BE2C (cell line): ENCODE data around the gene OR10G7.

Experiments
- DNase-seq: peaks from one replicate; pipeline ENCODE4 v3.0.0-alpha.2; 2020
- H3K27me3 ChIP-seq: fragments of 250-450 bp; sonication (Bioruptor Pico); 2 replicates; pipeline ENCODE4 v1.5.1; 2020; ENCODE audit warnings: mild to moderate bottlenecking
- H3K36me3 ChIP-seq: fragments of 250-450 bp; sonication (Bioruptor Pico); 2 replicates; pipeline ENCODE4 v1.5.1; 2020; ENCODE audit warnings: mild to moderate bottlenecking
- H3K4me1 ChIP-seq: fragments of 250-450 bp; sonication (Bioruptor Pico); 2 replicates; pipeline ENCODE4 v1.5.1; 2020
- H3K4me3 ChIP-seq: 2 replicates; pipeline ENCODE4 v1.5.1; 2011; ENCODE audit warnings: low read depth, low read length
- H3K9me3 ChIP-seq: fragments of 250-450 bp; sonication (Bioruptor Pico); 2 replicates; pipeline ENCODE4 v1.5.1; 2020
- TF ChIP-seq, protein P1 (sequence below): IDR thresholded peaks from 2 replicates; pipeline ENCODE4 v1.5.1; 2012; ENCODE audit warnings: mild to moderate bottlenecking, low read depth, low read length

OR10G7 gene

GRCh38 chr11:124012697-124013096 lies 28.4 kb downstream of the OR10G7 start, which contains the start of gene OR10G4:
OR10G4 (plus strand) TSS chr11:124012997; CDS start chr11:124015575, 2,578 bp downstream.
- Histone ChIP-seq H3K4me3 (no peak within 1 kb of the TSS), H3K4me1 (no peaks in the 10 kb centered on the region), H3K9me3 (no peaks in the 10 kb centered on the region), H3K36me3 (no peaks in the 10 kb centered on the region), H3K27me3 (no peaks in the 10 kb centered on the region)
- no peak for DNase-seq
- TF ChIP-seq, protein P1, sequence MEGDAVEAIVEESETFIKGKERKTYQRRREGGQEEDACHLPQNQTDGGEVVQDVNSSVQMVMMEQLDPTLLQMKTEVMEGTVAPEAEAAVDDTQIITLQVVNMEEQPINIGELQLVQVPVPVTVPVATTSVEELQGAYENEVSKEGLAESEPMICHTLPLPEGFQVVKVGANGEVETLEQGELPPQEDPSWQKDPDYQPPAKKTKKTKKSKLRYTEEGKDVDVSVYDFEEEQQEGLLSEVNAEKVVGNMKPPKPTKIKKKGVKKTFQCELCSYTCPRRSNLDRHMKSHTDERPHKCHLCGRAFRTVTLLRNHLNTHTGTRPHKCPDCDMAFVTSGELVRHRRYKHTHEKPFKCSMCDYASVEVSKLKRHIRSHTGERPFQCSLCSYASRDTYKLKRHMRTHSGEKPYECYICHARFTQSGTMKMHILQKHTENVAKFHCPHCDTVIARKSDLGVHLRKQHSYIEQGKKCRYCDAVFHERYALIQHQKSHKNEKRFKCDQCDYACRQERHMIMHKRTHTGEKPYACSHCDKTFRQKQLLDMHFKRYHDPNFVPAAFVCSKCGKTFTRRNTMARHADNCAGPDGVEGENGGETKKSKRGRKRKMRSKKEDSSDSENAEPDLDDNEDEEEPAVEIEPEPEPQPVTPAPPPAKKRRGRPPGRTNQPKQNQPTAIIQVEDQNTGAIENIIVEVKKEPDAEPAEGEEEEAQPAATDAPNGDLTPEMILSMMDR = no peak

DNA sequence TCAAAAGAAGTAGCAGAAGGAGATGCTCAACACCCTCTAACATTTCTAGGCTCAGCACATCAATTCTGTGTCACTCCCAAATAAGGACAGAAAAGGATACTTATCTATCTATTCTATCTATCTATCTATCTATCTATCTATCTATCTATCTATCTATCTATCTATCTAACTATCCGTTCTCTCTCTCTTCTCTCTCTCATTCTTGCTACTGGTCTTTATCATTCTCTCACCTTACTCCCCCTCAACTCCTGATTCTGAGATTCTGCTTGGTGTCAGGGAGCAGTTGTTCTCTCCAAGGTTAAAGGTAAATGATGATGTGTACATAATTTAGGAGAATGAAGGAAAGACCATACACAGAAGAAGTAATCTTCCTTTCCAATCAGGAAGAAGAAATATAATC lies 46.0 kb downstream of the OR10G7 start, which contains the start of gene OR10G6:
Gene OR10G6 (minus strand): TSS at position 43 of the 400 bp plus-strand sequence. CDS start 0 bp downstream, at position 43.
- Histone ChIP-seq H3K27me3 (no peaks in the 10 kb centered on the region), H3K4me3 (no peak within 1 kb of the TSS), H3K9me3 (no peaks in the 10 kb centered on the region), H3K4me1 (no peaks in the 10 kb centered on the region), H3K36me3 (no peaks in the 10 kb centered on the region)
- no peak for DNase-seq
- TF ChIP-seq, protein P1 = no peak
